RPMI8226 (cell line): ENCODE data around the gene FNDC1.
"Not testable (repeated sequence)": the region's sequence is repeated elsewhere in the genome, so short reads cannot be mapped to it uniquely, and the experiment has no call there.

ENCODE experiments used
- DNase-seq: peaks from one replicate; pipeline ENCODE4 v3.0.0-alpha.2; 2015

The FNDC1 gene

GRCh38 chr6:159169193-159169555 is at the start of gene FNDC1:
Gene FNDC1, plus strand, starts transcription at chr6:159169400. Its CDS starts 197 bp downstream, at chr6:159169597.
- peak; percentile 67 for DNase-seq

GRCh38 chr6:159119791-159120190 is 49.4 kb upstream of the FNDC1 start:
- no peak for DNase-seq

- no peak for DNase-seq
Measured at GRCh38 chr6:159121486-159121885, 47.7 kb upstream of the FNDC1 start.

- DNase-seq = no peak
Measured at GRCh38 chr6:159122453-159122852, 46.7 kb upstream of the FNDC1 start.

GRCh38 chr6:159123831-159124230 is 45.4 kb upstream of the FNDC1 start:
- not testable (repeated sequence) for DNase-seq

- no peak for DNase-seq
Measured at GRCh38 chr6:159125014-159125609, 44.1 kb upstream of the FNDC1 start.

- no peak for DNase-seq
Measured at GRCh38 chr6:159125951-159126352, 43.2 kb upstream of the FNDC1 start.

GRCh38 chr6:159126590-159126989 is 42.6 kb upstream of the FNDC1 start:
- DNase-seq = no peak

- DNase-seq = no peak
Measured at GRCh38 chr6:159127701-159128100, 41.5 kb upstream of the FNDC1 start.

- DNase-seq = no peak
Measured at GRCh38 chr6:159128978-159129377, 40.2 kb upstream of the FNDC1 start.

- DNase-seq = no peak
Measured at GRCh38 chr6:159130846-159131245, 38.4 kb upstream of the FNDC1 start.

- no peak for DNase-seq
Measured at GRCh38 chr6:159131709-159132108, 37.5 kb upstream of the FNDC1 start.

GRCh38 chr6:159132664-159133063 is 36.5 kb upstream of the FNDC1 start:
- no peak for DNase-seq

GRCh38 chr6:159134701-159135364 is 34.4 kb upstream of the FNDC1 start:
- DNase-seq = peak; percentile 72

GRCh38 chr6:159137676-159138075 is 31.5 kb upstream of the FNDC1 start:
- no peak for DNase-seq

GRCh38 chr6:159142531-159142930 is 26.7 kb upstream of the FNDC1 start:
- DNase-seq = no peak

GRCh38 chr6:159148641-159149040 is 20.6 kb upstream of the FNDC1 start:
- no peak for DNase-seq

GRCh38 chr6:159149641-159150040 is 19.6 kb upstream of the FNDC1 start:
- DNase-seq = no peak

- peak; percentile 57 for DNase-seq
Measured at GRCh38 chr6:159151266-159151855, 17.8 kb upstream of the FNDC1 start.

GRCh38 chr6:159152041-159152440 is 17.2 kb upstream of the FNDC1 start:
- DNase-seq = no peak

GRCh38 chr6:159152782-159153181 is 16.4 kb upstream of the FNDC1 start:
- no peak for DNase-seq

GRCh38 chr6:159155679-159156078 is 13.5 kb upstream of the FNDC1 start:
- no peak for DNase-seq

GRCh38 chr6:159156089-159156488 is 13.1 kb upstream of the FNDC1 start:
- no peak for DNase-seq

GRCh38 chr6:159157431-159157830 is 11.8 kb upstream of the FNDC1 start:
- DNase-seq = no peak

- DNase-seq = no peak
Measured at GRCh38 chr6:159161839-159162238, 7.4 kb upstream of the FNDC1 start.
